NT2/D1 (cell line): ENCODE measurements around the gene GRAMD1B.

Source experiments
- SUZ12 ChIP-seq: IDR thresholded peaks from 2 replicates; pipeline ENCODE4 v1.6.1; 2011; ENCODE audit not compliant: insufficient read length, insufficient read depth; ENCODE audit errors: extremely low read depth
- YY1 ChIP-seq: IDR thresholded peaks from 2 replicates; pipeline ENCODE4 v1.6.1; 2011; ENCODE audit not compliant: insufficient read length, insufficient read depth

DNA sequence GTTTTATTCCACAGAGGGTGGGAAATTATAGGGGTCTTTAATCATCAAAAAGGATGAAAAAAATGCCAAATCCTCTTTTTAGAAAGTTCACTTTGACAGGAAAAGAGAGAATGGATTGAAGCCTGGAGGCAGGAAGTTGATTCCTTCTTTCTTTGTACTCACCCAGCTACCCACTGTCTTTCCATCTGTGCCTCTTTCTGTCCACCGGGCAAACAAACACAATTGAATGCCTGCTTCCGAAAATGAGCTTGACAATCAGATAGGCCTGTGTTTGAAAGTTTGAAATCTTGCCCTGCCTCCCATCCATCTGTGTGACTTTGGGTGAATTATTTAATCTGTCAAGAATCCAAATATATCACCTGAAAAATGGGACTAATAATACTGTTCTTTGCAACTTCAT is 143.2 kb downstream of the GRAMD1B start:
- TF ChIP-seq YY1 (no peak), SUZ12 (no peak)
